Measurements from ENCODE around the gene NACA. TPM values are rescaled to one million over a fixed set of nuclear protein-coding genes. Genes with fewer than 3 reads are reported as not detected.
"Not testable (repeated sequence)": the region's sequence is repeated elsewhere in the genome, so short reads cannot be mapped to it uniquely, and the experiment has no call there.

NACA gene
- total RNA-seq, 1 donor from 2014 or later: 673 TPM

DNA sequence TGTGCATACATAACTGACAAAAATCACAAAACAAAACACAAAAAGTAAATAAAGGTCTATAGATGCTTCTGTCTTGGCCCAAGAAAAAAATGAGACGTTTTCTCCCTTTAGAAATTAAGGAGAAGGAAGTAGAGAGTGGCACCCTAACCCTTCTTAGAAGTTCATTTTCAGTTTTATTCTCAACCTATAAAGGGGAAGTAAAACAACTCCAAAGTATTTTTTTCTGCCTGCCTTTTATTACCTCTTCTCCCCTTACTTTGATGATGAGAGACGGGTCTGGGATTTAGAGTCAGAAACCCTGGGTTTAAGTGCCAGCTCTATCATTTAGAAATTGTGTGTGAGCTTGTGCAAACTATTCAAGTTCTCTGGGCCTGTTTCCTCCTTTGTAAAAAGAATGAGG, 24.3 kb upstream of the NACA start:
- DNase-seq: no peak
- no peaks in the 10 kb centered on the region for H3K27me3 ChIP-seq (ENCODE audit: low read depth)
- ATAC-seq: no peak
- H3K27ac ChIP-seq: peak overlapping the region; percentile 57
- H3K9me3 ChIP-seq: no peaks in the 10 kb centered on the region
- H3K36me3 ChIP-seq: peaks cover 31% of the 10 kb centered on the region
- peaks cover 25% of the 10 kb centered on the region for H3K4me1 ChIP-seq
- intact Hi-C loops (cut with DNase I): no loop called here
- H3K4me3 ChIP-seq: no peak overlapping the region
- TF ChIP-seq, protein P1, sequence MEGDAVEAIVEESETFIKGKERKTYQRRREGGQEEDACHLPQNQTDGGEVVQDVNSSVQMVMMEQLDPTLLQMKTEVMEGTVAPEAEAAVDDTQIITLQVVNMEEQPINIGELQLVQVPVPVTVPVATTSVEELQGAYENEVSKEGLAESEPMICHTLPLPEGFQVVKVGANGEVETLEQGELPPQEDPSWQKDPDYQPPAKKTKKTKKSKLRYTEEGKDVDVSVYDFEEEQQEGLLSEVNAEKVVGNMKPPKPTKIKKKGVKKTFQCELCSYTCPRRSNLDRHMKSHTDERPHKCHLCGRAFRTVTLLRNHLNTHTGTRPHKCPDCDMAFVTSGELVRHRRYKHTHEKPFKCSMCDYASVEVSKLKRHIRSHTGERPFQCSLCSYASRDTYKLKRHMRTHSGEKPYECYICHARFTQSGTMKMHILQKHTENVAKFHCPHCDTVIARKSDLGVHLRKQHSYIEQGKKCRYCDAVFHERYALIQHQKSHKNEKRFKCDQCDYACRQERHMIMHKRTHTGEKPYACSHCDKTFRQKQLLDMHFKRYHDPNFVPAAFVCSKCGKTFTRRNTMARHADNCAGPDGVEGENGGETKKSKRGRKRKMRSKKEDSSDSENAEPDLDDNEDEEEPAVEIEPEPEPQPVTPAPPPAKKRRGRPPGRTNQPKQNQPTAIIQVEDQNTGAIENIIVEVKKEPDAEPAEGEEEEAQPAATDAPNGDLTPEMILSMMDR (IDR thresholded peaks at IDR 0.05): no peak

DNA sequence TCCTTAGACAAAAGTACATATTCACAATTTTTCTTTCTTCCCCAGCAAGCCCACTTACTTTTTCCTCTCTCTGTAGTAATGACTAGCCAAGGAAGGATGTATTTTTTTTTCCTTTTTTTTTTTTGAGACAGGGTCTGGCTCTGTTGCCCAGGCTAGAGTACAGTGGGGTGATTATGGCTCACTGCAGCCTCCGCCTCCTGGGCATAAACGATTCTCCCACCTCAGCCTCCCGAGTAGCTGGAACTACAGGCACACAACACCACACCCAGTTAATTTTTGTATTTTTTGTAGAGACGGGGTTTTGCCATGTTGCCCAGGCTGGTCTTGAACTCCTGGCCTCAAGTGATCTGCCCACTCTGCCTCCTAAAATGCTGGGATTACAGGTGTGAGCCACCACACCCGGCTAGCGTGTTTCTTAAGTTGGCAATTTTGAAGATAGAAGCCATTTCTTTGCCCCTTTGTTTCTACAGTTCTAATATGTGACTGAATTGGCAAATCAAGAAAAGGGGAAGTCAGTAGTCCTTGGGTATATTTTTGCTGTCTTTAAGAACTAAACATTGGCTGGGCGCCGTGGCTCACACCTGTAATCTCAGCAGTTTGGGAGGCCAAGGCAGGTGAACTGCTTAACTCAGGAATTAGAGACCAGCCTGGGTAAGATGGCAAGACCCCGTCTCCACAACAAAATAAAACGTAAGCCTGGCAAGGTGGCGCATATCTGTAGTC, 3.2 kb upstream of the NACA start:
- no peaks in the 10 kb centered on the region for H3K27me3 ChIP-seq (ENCODE audit: low read depth)
- intact Hi-C loops (cut with DNase I): no loop called here
- DNase-seq: no peak
- no peaks in the 10 kb centered on the region for H3K9me3 ChIP-seq
- TF ChIP-seq, protein P1 (IDR thresholded peaks at IDR 0.05): no peak
- peaks cover 14% of the 10 kb centered on the region for H3K4me1 ChIP-seq
- no peak overlapping the region for H3K4me3 ChIP-seq
- no peak for ATAC-seq
- peaks cover 19% of the 10 kb centered on the region for H3K36me3 ChIP-seq
- H3K27ac ChIP-seq: no peak overlapping the region

DNA sequence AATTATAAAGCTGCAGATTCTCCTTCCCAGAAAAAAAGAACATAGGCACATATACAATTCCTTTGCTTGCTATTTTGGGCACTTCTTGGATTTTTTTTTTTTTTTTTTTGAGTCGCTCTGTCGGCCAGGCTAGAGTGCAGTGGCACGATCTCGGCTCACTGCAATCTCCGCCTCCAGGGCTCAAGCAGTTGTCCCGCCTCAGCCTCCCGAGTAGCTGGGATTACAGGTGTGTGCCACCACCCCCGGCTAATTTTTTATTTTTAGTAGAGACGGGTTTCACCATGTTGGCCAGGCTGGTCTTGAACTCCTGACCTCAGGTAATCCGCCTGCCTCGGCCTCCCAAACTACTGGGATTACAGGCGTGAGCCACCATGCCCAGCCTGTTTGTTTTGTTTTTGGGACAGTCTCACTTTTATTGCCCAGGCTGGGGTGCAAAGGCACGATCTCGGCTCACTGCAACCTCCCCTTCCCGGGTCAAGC, 1.1 kb upstream of the NACA start:
- peaks cover 35% of the 10 kb centered on the region for H3K4me1 ChIP-seq
- H3K27me3 ChIP-seq (ENCODE audit: low read depth); ATAC-seq; intact Hi-C loops (cut with DNase I); H3K9me3 ChIP-seq; DNase-seq: not testable (repeated sequence)
- peak overlapping the region; percentile 92 for H3K27ac ChIP-seq
- peak overlapping the region; percentile 87 for H3K4me3 ChIP-seq
- H3K36me3 ChIP-seq: peaks cover 18% of the 10 kb centered on the region

DNA sequence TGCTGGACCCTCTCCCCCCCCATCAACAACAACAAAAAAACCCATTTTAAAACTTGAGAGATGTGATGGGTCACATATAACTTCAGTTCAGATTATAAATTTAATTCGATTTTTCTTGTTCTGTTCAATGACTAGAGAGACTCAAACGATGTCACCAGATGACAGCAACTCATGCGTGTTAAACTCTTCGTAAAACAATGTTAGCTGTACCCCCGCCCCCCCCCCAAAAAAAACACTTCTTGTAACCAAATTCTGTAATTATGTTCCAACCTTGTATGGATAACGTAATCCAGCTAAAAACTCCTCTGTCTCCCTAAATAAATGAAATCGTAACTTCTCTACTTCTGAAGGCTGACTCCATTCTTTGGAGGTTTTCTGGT, 614 bp upstream of the NACA start:
- peak overlapping the region; percentile 87 for H3K4me3 ChIP-seq
- H3K9me3 ChIP-seq: no peaks in the 10 kb centered on the region
- intact Hi-C loops (cut with DNase I): no loop called here
- no peak for DNase-seq
- H3K4me1 ChIP-seq: peaks cover 40% of the 10 kb centered on the region
- peak overlapping the region; percentile 92 for H3K27ac ChIP-seq
- no peaks in the 10 kb centered on the region for H3K27me3 ChIP-seq (ENCODE audit: low read depth)
- H3K36me3 ChIP-seq: peaks cover 18% of the 10 kb centered on the region
- TF ChIP-seq, protein P1 (IDR thresholded peaks at IDR 0.05): no peak
- ATAC-seq: no peak

DNA sequence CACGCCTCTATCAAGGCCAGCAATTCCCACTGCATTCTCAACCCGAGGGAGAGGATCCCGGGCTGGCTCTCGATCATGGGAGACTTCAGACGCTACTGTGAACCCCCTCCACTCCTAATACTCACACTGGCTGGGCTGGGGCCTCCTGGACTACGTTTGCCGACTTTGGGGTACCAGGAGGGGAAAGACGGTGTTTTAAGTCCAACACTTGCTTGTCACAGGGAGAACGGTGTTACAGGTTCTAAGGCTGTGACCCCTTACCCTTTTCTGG, 463 bp downstream of the NACA start:
- Histone ChIP-seq H3K27ac (peak overlapping the region; percentile 92), H3K36me3 (peaks cover 28% of the 10 kb centered on the region), H3K27me3 (ENCODE audit: low read depth) (no peaks in the 10 kb centered on the region), H3K4me3 (peak overlapping the region; percentile 87), H3K9me3 (no peaks in the 10 kb centered on the region), H3K4me1 (peaks cover 51% of the 10 kb centered on the region)
- DNase-seq: no peak
- peak; percentile 1 to 36 for ATAC-seq
- TF ChIP-seq, protein P1 (IDR thresholded peaks at IDR 0.05): no peak
- intact Hi-C loops (cut with DNase I): no loop called here

DNA sequence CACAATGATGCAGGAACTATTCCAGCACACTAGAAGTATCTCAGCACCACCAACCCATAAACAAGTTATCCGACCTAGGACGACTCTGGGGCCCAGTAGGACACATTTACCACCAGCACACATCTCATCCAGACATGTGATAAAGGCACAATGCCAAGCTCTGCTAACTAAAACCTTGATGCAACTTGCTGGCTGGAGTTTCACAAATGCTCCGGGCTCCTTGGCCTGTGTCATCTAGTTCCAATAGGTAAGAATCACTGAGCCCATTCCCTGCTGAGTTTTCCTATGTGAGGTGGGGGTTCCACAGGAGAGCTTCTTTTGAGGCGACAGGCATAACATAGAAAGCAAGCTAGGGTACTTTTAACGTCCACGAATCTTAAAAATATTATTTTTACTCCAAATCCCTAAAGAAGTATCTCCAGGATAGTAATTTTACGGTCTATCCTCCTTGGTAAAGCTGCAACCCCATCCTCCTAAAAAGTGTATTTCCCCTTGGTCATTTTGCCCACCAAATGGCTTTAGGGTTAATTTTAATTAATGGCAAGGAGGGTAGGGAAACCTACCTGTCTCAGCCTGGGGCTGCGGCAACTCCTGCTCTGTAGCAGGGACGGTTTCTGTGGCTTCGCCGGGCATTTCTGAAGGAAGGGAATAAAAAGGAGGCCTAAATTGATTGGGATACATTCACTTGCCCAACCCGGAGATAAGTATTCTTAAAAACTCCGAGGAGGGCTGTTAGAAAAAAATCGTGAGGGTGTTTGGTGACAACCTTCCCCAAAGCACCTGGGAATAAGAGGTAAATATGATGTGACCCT, 1.0 kb downstream of the NACA start:
- no peaks in the 10 kb centered on the region for H3K27me3 ChIP-seq (ENCODE audit: low read depth)
- H3K36me3 ChIP-seq: peaks cover 34% of the 10 kb centered on the region
- H3K4me1 ChIP-seq: peaks cover 57% of the 10 kb centered on the region
- peak overlapping the region; percentile 92 for H3K27ac ChIP-seq
- intact Hi-C loops (cut with DNase I): no loop called here
- no peaks in the 10 kb centered on the region for H3K9me3 ChIP-seq
- TF ChIP-seq, protein P1 (IDR thresholded peaks at IDR 0.05): no peak
- ATAC-seq: peak in 1 of 2 donors; percentile 8
- DNase-seq: no peak
- H3K4me3 ChIP-seq: peak overlapping the region; percentile 87

Data from lower lobe of right lung (tissue), 2 donors.